WTC11 (cell line): ENCODE measurements around the gene AFF3.

Source experiments
- CTCF ChIP-seq: fragments of 200-600 bp; IDR thresholded peaks from 2 replicates; pipeline ENCODE4 v1.8.0; 2022; ENCODE audit warnings: antibody characterized with exemption
- JUN ChIP-seq: sonication (generic); formaldehyde crosslinking; IDR thresholded peaks from 2 replicates; pipeline ENCODE4 v1.8.0; 2023; ENCODE audit warnings: mild to moderate bottlenecking, missing genetic modification reagents
- MYBL2 ChIP-seq: sonication (generic); formaldehyde crosslinking; IDR thresholded peaks from 2 replicates; pipeline ENCODE4 v1.8.1; 2023; ENCODE audit warnings: mild to moderate bottlenecking, moderate library complexity, missing genetic modification reagents
- USF1 ChIP-seq: sonication (generic); formaldehyde crosslinking; IDR thresholded peaks from 2 replicates; pipeline ENCODE4 v1.8.0; 2022; ENCODE audit warnings: mild to moderate bottlenecking, missing genetic modification reagents
- ZNF423 ChIP-seq: fragments of 250-450 bp; sonication (Bioruptor Pico); IDR thresholded peaks from 2 replicates; pipeline ENCODE4 v2.1.2; 2022; ENCODE audit warnings: mild to moderate bottlenecking, moderate library complexity
- TF ChIP-seq, protein P1 (sequence below): sonication (generic); formaldehyde crosslinking; IDR thresholded peaks from 2 replicates; pipeline ENCODE4 v1.8.1; 2022; ENCODE audit warnings: low read depth, mild to moderate bottlenecking, moderate library complexity, missing genetic modification reagents, borderline replicate concordance

DNA sequence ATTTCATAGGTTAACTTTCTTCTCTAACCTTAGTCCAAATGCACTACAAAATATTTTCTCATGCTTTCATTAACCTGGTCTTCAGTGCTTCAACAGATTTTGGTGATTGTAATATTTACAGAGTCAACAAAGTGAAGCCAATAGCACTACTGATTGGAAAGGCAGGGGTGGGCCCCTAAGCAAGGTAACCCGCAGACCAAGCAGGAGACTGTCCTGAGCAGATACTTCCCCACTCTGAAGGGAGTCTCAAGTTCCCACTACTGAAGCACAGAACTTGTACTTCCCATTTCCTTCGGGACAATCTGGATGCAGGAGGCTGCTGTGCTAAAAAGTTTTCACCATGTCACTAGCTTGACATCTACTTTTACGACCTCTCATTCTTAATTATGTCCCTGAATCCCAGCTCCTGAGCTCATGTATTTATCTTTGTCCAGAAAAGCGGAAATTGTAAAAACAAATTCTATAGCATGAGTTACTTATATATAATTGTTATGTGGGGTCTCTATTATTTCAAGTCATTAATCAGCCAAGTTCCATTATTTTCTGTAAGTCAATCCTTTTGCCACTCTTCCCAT, 341.0 kb downstream of the AFF3 start:
- TF ChIP-seq CTCF (no peak), JUN (CRISPR knock-in tag) (no peak), USF1 (no peak), MYBL2 (no peak), ZNF423 (CRISPR knock-in tag) (no peak)
- TF ChIP-seq, protein P1, sequence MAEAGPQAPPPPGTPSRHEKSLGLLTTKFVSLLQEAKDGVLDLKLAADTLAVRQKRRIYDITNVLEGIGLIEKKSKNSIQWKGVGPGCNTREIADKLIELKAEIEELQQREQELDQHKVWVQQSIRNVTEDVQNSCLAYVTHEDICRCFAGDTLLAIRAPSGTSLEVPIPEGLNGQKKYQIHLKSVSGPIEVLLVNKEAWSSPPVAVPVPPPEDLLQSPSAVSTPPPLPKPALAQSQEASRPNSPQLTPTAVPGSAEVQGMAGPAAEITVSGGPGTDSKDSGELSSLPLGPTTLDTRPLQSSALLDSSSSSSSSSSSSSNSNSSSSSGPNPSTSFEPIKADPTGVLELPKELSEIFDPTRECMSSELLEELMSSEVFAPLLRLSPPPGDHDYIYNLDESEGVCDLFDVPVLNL = no peak
